GM21447 (cell line): ENCODE results near the gene VPREB3.
"Not testable (repeated sequence)": the region's sequence is repeated elsewhere in the genome, so short reads cannot be mapped to it uniquely, and the experiment has no call there.

Experiments
- ATAC-seq: cut with Tn5 transposase; IDR thresholded peaks from one replicate; pipeline ENCODE4 v1.9.1; 2021; ENCODE audit not compliant: unreplicated experiment

Gene VPREB3

GRCh38 chr22:23744485-23744884 is 9.7 kb downstream of the VPREB3 start:
- ATAC-seq: no peak

- ATAC-seq: no peak
Measured at GRCh38 chr22:23744001-23744400, 10.2 kb downstream of the VPREB3 start.

- no peak for ATAC-seq
Measured at GRCh38 chr22:23743303-23743705, 10.9 kb downstream of the VPREB3 start.

GRCh38 chr22:23742505-23743264 is 11.5 kb downstream of the VPREB3 start:
- ATAC-seq: no peak

GRCh38 chr22:23737696-23738095 is 16.5 kb downstream of the VPREB3 start:
- ATAC-seq: no peak

- ATAC-seq: not testable (repeated sequence)
Measured at GRCh38 chr22:23728108-23728507, 26.1 kb downstream of the VPREB3 start.

- no peak for ATAC-seq
Measured at GRCh38 chr22:23722724-23723123, 31.5 kb downstream of the VPREB3 start.

- ATAC-seq: no peak
Measured at GRCh38 chr22:23722160-23722559, 32.1 kb downstream of the VPREB3 start.

- no peak for ATAC-seq
Measured at GRCh38 chr22:23720855-23721254, 33.4 kb downstream of the VPREB3 start.

- ATAC-seq: no peak
Measured at GRCh38 chr22:23718371-23719165, 35.7 kb downstream of the VPREB3 start.

GRCh38 chr22:23716811-23717801 is 37.1 kb downstream of the VPREB3 start:
- ATAC-seq: peak; percentile 85

- ATAC-seq: no peak
Measured at GRCh38 chr22:23715806-23716375, 38.3 kb downstream of the VPREB3 start.

GRCh38 chr22:23714596-23715578 is 39.3 kb downstream of the VPREB3 start:
- no peak for ATAC-seq

- no peak for ATAC-seq
Measured at GRCh38 chr22:23713696-23714595, 40.3 kb downstream of the VPREB3 start.

- no peak for ATAC-seq
Measured at GRCh38 chr22:23712256-23712655, 42.0 kb downstream of the VPREB3 start.

- ATAC-seq: no peak
Measured at GRCh38 chr22:23709107-23709506, 45.1 kb downstream of the VPREB3 start.

- ATAC-seq: no peak
Measured at GRCh38 chr22:23708270-23708669, 46.0 kb downstream of the VPREB3 start.

- ATAC-seq: no peak
Measured at GRCh38 chr22:23705358-23705757, 48.9 kb downstream of the VPREB3 start.

- no peak for ATAC-seq
Measured at GRCh38 chr22:23704829-23705228, 49.4 kb downstream of the VPREB3 start.
